Measurements from ENCODE around the gene ITGB3. TPM values are rescaled to one million over a fixed set of nuclear protein-coding genes. Genes with fewer than 3 reads are reported as not detected.
A peak's percentile ranks its signal among the peaks of the same experiment; 100 is the strongest.
"Not testable (repeated sequence)": the region's sequence is repeated elsewhere in the genome, so short reads cannot be mapped to it uniquely, and the experiment has no call there.

Gene ITGB3
- total and polyA plus RNA-seq, 10 donors: 0.30 to 56.0 (median 31.1) TPM

- TF ChIP-seq POLR2A (IDR thresholded peaks at IDR 0.05) (no peak), CTCF (IDR thresholded peaks at IDR 0.05 in 8 of 11, conservative IDR thresholded peaks at IDR 0.05 in 3 of 11) (no peak), POLR2AphosphoS5 (IDR thresholded peaks at IDR 0.05) (peak in 2 of 3 donors; percentile 30 to 65)
- Histone ChIP-seq H3K4me1 (peaks cover 25 to 79% (median 55%) of the 10 kb centered on the region in 6 donors), H3K9me3 (peaks cover 0 to 8% (median 6%) of the 10 kb centered on the region in 8 donors), H3K36me3 (no peaks in the 10 kb centered on the region), H3K27me3 (replicated peaks in 1 of 7) (no peaks in the 10 kb centered on the region), H3K4me3 (no peak overlapping the region), H3K27ac (peak overlapping the region in 4 of 8 donors; percentile 15 to 83 (median 57))
- intact Hi-C loops (cut with DNase I; ENCODE audit: low total_unique reads): loop anchor here (10.0 kb wide), 1 partner anchor 392 kb away; no protein-coding TSS in a partner anchor
- WGBS, 5 donors: 74 to 81% (median 80%) methylated on average over 2 to 3 of the region's 3 CpGs
- DNase-seq: no peak
Measured at GRCh38 chr17:47223007-47223406, 30.6 kb upstream of the ITGB3 start.

- TF ChIP-seq POLR2A (IDR thresholded peaks at IDR 0.05) (no peak), POLR2AphosphoS5 (IDR thresholded peaks at IDR 0.05) (no peak), CTCF (IDR thresholded peaks at IDR 0.05 in 8 of 11, conservative IDR thresholded peaks at IDR 0.05 in 3 of 11) (no peak)
- H3K36me3 ChIP-seq: no peaks in the 10 kb centered on the region
- H3K4me3 ChIP-seq: no peak overlapping the region
- H3K9me3 ChIP-seq: peaks cover 0 to 8% (median 6%) of the 10 kb centered on the region in 8 donors
- H3K4me1 ChIP-seq: peaks cover 20 to 75% (median 51%) of the 10 kb centered on the region in 6 donors
- peak overlapping the region in 6 of 8 donors; percentile 9 to 83 (median 49) for H3K27ac ChIP-seq
- H3K27me3 ChIP-seq (replicated peaks in 1 of 7): no peaks in the 10 kb centered on the region
- no peak for DNase-seq
- intact Hi-C loops (cut with DNase I; ENCODE audit: low total_unique reads): loop anchor here (10.0 kb wide), 1 partner anchor 391 kb away; no protein-coding TSS in a partner anchor
- WGBS, 5 donors: 82 to 92% (median 87%) methylated on average over 5 of the region's 5 CpGs
Measured at GRCh38 chr17:47223460-47223859, 30.2 kb upstream of the ITGB3 start.

GRCh38 chr17:47224077-47224476 lies 29.6 kb upstream of the ITGB3 start:
- Histone ChIP-seq H3K27ac (peak overlapping the region in 7 of 8 donors; percentile 9 to 83 (median 81)), H3K4me1 (peaks cover 14 to 69% (median 45%) of the 10 kb centered on the region in 6 donors)
- H3K4me3 ChIP-seq; H3K36me3 ChIP-seq; H3K27me3 ChIP-seq (replicated peaks in 1 of 7); DNase-seq; H3K9me3 ChIP-seq: not testable (repeated sequence)
- intact Hi-C loops (cut with DNase I; ENCODE audit: low total_unique reads): loop anchor here (10.0 kb wide), 1 partner anchor 391 kb away; no protein-coding TSS in a partner anchor
- 94 to 100% (median 99%) methylated on average over 2 of the region's 2 CpGs for WGBS, 5 donors

- Histone ChIP-seq H3K4me3 (no peak overlapping the region), H3K9me3 (peaks cover 0 to 8% (median 6%) of the 10 kb centered on the region in 8 donors), H3K27ac (peak overlapping the region; percentile 46 to 83 (median 80)), H3K4me1 (peaks cover 7 to 69% (median 43%) of the 10 kb centered on the region in 6 donors), H3K36me3 (no peaks in the 10 kb centered on the region), H3K27me3 (replicated peaks in 1 of 7) (no peaks in the 10 kb centered on the region)
- 45 to 86% (median 62%) methylated on average over 1 of the region's 1 CpG for WGBS, 5 donors
- TF ChIP-seq POLR2A (IDR thresholded peaks at IDR 0.05): no peak
- no peak for TF ChIP-seq POLR2AphosphoS5 (IDR thresholded peaks at IDR 0.05)
- no peak for TF ChIP-seq CTCF (IDR thresholded peaks at IDR 0.05 in 8 of 11, conservative IDR thresholded peaks at IDR 0.05 in 3 of 11)
- DNase-seq: no peak
- intact Hi-C loops (cut with DNase I; ENCODE audit: low total_unique reads): loop anchor here (10.0 kb wide), 1 partner anchor 390 kb away; no protein-coding TSS in a partner anchor
Measured at GRCh38 chr17:47224966-47225365, 28.7 kb upstream of the ITGB3 start.

Measured in spleen (tissue), 11 donors.